Superior temporal gyrus (tissue), 1 donor: Measurements from ENCODE around the gene PNRC2.
"Not testable (repeated sequence)": the region's sequence is repeated elsewhere in the genome, so short reads cannot be mapped to it uniquely, and the experiment has no call there.

Experiments used
- DNase-seq: peaks from one replicate; pipeline ENCODE4 v3.0.0-alpha.2; 2016; ENCODE audit errors: extremely low spot score

PNRC2 gene

DNA sequence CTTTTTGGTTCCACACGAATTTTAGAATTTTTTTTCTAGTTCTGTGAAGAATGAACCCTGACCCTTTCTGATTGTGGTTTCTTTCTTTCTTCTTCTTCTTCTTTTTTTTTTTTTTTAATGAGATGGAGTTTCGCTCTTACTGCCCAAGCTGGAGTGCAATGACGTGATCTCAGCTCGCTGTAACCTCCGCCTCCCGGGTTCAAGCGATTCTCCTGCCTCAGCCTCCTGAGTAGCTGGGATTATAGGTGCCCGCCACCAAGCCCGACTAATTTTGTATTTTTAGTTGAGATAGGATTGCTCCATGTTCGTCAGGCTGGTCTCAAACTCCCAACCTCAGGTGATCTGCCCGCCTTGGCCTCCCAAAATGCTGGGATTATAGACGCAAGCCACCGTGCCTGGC lies 32.4 kb downstream of the PNRC2 start:
- DNase-seq = not testable (repeated sequence)

DNA sequence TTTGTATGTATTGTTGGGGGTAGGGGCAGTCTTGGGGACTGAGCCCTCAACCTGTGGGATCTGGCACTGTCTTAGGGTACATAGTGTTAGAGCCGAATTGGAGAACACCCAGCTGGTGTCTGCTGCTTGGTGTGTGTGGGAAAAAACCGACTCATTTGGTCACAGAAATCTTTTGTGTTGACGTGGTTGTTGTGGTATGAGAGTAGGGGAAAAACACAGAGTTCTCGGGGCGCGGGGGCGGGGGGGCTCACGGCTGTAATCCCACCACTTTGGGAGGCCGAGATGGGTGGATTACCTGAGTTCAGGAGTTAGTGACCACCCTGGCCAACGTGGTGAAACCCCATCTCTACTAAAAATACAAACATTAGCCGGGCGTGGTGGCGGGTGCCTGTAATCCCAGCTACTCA lies 35.8 kb downstream of the PNRC2 start:
- DNase-seq = no peak

DNA sequence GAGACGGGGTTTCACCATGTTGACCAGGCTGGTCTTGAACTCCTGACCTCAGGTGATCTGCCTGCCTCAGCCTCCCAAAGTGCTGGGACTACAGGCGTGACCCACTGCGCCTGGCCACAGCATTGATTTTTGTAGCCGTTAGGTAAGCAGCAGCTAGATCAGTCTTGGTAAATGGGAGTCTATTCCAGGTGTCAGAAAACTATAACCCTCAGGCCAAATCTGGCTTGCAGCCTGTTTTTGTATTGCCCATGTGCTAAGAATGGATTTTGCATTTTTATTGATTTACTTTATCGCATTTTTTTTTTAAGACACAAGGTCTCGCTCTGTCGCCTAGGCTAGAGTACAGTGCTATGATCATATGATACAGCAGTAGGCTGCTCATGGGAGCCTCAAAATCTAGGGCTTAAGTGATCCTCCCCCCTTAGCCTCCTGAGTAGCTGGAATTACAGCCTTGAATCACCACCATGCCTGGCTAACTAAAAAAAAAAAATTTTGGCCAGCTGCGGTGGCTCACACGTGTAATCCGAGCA lies 37.1 kb downstream of the PNRC2 start:
- DNase-seq = no peak

DNA sequence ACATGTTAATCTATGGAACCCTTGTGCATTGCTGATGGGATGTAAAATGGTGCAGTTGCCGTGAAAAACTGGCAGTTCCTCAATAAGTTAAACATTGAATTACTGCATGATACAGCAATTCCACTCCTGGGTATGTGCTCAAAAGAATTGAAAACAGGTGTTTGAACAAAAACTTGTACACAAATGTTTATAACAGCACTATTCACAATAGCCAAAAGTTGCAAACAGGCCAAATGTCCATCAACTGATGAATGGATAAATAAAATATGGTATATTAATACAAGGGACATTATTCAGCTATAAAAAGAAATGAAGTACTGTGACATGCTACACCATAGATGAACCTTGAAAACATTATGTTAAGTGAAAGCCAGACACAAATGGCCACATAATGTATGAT lies 38.2 kb downstream of the PNRC2 start:
- DNase-seq = no peak

DNA sequence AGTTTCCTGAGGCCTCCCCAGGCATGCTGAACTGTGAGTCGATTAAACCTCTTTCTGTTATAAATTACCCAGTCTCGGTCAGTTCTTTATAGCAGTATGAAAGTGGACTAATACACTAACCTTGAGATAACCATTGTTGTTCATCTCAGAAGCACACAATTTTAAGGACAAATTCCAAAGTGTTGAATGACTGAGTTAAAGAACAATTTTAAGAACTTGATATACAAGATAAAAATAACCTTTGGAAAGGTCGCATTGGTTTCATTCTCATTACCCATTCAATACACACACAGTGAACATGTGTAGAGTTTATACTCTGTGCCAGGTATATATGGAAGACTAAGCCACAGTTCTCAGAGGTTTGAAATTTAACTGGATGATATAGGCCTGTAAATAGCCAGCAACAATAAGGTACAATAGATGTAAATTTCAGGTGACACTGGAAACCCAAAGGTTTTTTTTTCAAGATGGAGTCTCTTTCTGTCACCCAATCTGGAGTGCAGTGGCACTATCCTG lies 39.6 kb downstream of the PNRC2 start:
- DNase-seq = no peak

DNA sequence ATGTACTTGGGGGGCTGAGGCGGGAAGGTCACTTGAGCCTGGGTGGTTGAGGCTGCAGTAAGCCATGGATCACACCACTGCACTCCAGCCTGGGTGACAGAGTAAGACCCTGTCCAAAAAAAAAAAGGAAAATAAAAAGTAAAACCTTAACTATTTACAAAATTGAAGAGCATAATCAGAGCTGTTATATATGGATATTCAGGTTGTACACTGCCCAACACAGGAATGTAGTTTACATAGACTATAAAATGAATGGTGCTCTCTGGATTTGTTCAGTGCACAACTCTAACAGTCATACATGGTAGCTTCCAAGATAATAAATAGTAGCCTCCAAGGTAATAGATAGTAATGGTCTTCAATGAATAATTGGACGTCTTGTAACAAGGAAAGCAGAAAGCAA lies 43.1 kb downstream of the PNRC2 start:
- no peak for DNase-seq

DNA sequence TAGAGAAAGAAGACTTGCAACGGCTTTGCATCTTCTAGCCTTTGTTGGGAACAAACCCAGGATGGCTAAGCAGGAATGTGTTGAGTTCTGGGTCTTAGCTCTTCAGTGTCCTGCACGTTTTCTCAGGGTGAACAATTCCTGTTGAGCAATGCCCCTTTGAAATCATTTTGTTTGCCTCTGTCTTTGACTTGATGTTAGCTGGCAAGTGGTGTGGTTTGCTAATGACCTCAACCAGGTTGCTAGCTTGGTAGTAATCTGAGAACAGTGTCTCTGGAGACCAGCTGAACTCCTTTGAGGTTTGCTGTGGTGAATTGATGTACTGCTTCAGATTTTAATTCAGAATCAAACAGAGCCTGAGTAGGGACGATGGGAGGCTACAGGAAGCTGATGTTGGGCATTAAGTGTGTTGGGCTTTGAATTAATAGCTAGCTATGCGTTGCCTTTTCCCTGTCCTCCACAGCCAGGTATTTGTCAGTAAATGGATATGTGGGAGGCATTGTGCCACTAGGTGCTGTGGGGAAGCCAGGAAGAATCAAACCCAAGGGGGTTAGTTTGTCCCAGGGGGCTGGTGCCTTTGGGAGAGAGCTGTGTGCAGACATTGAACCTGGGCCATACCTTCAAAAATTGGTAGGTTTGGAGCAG lies 43.8 kb downstream of the PNRC2 start:
- no peak for DNase-seq

DNA sequence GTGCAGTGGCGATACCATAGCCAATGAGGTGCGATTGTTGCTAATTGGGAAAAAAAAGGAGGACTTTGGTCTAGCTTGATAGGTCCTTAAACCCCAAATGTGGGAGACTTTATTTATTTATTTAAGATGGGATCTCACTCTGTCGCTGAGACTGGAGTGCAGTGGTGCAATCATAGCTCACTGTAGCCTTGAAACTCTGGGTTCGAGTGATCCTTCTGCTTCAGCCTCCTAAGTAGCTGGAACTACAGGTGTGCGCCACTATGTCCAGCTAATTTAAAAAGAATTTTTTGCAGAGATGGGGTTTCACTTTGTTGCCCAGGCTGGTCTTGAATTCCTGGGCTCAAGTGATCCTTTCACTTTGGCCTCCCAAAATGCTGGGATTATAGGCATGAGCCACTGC lies 44.5 kb downstream of the PNRC2 start:
- DNase-seq = no peak

DNA sequence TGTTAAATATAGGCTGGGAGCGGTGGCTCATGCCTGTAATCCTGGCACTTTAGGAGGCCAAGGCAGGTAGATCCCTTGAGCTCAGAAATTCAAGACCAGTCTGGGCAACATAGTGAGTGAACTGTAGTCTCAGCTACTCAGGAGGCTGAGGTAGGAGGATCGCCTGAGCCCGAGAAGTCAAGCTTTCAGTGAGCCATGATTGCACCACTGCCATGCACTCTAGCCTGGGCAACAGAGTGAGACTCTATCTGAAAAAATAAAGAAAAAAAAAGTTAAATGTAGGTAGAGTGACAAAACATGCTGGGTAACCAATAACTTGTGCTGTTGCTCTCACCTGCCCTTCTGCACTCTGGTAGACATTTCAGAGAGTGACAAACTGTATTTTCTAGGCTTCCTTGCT lies 45.5 kb downstream of the PNRC2 start:
- no peak for DNase-seq

DNA sequence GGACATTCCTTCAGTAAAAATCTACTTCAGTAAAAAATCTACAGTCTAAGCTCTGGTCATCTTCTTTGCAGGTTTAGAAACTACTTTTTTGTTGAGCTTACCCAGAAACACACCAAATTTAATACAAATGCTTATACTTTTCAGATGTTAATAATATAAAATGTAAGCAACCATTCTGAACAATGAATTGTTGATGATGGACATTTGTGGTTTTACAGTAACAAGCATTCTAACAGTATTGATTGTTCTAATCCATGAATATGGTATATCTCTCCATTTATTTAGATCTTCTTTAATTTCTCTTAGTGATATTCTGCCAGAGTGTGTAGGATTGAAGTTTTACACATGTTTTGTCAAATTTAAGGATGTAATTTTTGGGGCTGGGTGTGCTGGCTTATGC lies 47.5 kb downstream of the PNRC2 start:
- no peak for DNase-seq

DNA sequence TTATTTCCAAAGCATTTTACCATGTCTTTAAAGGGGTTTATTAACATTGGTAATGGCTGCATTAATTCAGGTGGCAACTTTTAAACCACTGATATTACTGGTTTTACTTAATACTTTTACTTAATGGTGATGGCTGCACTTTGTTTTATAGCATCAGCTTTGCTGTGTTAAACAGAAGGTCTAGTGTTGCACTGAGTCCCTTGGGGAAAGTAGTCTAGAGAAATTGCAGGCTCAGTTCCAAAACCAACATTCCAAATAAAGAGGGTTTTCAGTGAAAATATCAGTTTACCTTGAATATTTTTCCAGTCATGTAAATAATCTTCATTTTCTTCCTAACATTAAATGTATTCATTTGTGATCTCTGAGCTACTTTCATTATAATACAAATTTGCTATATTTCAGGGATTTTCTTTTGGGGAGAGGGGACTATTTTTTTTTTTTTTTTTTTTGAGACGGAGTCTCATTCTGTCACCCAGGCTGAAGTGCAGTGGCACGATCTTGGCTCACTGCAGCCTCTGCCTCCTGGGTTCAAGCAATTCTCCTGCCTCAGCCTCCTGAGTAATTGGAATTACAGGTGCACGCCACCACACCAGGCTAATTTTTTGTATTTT lies 49.1 kb downstream of the PNRC2 start:
- not testable (repeated sequence) for DNase-seq

DNA sequence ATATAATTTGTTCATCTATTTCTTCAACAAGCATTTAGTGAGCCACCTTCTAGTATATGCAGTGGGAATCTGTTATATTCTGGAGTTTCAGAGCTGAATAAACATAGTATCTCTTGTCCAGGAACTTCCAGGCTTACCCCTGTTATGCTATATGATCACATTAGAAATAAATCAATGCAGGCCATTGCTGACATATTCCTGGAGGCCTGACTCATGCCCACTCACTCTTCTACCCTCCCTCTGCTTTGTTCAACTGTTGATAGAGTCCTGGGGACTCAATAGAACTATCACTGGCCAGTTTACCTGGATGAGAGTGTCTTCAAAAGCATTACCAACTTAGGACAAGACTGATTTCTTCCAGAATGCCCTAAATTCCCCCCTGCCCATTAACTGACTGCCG lies 49.8 kb downstream of the PNRC2 start:
- DNase-seq = no peak

DNA sequence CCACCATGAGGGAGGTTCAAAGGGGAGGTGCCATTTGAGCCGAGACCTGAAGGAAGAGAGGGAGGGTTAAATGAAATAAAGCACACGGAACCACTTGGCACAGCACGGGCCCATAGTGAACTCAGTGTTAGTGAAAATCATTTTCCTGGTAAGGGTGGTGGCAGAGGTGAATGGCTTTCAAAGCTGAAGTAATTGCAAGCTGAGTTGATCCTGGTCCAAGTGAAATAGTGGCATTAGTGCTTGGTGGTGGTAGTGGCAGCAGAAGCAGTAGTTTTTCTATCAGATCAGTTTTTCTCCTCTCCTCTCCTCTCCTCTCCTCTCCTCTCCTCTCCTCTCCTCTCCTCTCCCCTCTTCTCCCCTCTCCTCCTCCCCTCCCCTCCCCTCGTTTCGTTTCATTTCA lies 51.0 kb downstream of the PNRC2 start:
- no peak for DNase-seq

DNA sequence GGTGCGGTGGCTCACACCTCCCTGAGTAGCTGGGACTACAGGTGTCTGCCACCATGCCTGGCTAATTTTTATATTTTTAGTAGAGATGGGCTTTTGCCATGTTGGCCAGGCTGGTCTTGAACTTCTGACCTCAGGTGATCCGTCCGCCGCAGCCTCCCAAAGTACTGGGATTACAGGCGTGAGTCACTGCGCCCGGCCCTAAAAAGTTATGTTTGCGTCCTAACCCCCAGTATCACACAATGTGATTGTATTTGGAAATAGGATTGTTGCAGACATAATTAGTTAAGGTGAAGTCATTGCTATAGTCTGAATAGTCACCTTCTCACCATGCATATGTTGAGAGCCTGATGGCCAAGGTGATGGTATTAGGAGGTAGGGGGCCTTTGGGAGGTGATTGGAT lies 53.2 kb downstream of the PNRC2 start:
- not testable (repeated sequence) for DNase-seq
